Stomach (tissue), 9 donors: ENCODE data around the gene JAK1. TPM values are rescaled to one million over a fixed set of nuclear protein-coding genes. Genes with fewer than 3 reads are reported as not detected.
A peak's percentile ranks its signal among the peaks of the same experiment; 100 is the strongest.

Experiments used
- DNase-seq, 2 donors: peaks; one replicate each; pipeline versions ENCODE4 v3.0.0 to v3.0.0-alpha.2; 2013 to 2019
- H3K27ac ChIP-seq, 5 donors: fragments of 200-600 bp in 4 of 5; sonication (generic) in 4 of 5; one replicate each; pipeline ENCODE4 v1.5.1; 2013 to 2019; ENCODE audit warnings: mild to moderate bottlenecking in 1 of 5, moderate library complexity in 1 of 5
- H3K27me3 ChIP-seq, 3 donors: fragments of 200-600 bp; sonication (generic); one replicate each; pipeline ENCODE4 v1.5.1; 2017 to 2019; ENCODE audit warnings: mixed run types in 1 of 3
- H3K36me3 ChIP-seq, 4 donors: fragments of 200-600 bp; sonication (generic); 1 replicate in 3 of 4; 2 replicates in 1 of 4; pipeline ENCODE4 v1.5.1; 2016 to 2019
- H3K4me1 ChIP-seq, 4 donors: fragments of 200-600 bp; sonication (generic); one replicate each; pipeline ENCODE4 v1.5.1; 2016 to 2019
- H3K4me3 ChIP-seq, 4 donors: fragments of 200-600 bp; sonication (generic) in 3 of 4; one replicate each; pipeline ENCODE4 v1.5.1; 2016 to 2019; ENCODE audit warnings: mild to moderate bottlenecking in 1 of 4
- H3K9me3 ChIP-seq, 4 donors: fragments of 200-600 bp; sonication (generic); one replicate each; pipeline ENCODE4 v1.5.1; 2016 to 2019
- EP300 ChIP-seq: sonication (generic); formaldehyde crosslinking; IDR thresholded peaks from one replicate; pipeline ENCODE4 v1.6.1; 2017; ENCODE audit warnings: antibody characterized with exemption
- POLR2A ChIP-seq, 4 donors: fragments of 450-650 bp; IDR thresholded peaks; one replicate each; pipeline ENCODE4 v1.6.1; 2016; ENCODE audit warnings: antibody characterized with exemption in 4 of 4, control low read depth in 2 of 4, mild to moderate bottlenecking in 1 of 4, moderate library complexity in 1 of 4
- POLR2AphosphoS5 ChIP-seq, 3 donors: sonication (generic); formaldehyde crosslinking; IDR thresholded peaks; one replicate each; pipeline ENCODE4 v1.6.1; 2016; ENCODE audit warnings: antibody characterized with exemption in 3 of 3
- WGBS, 5 donors: extraction: QIAGEN DNeasy Blood & Tissue Kit in 3 of 5; methylation state at CpG; one replicate each; pipeline versions ENCODE4 v1.1.5 to v1.1.7; 2013 to 2018; 5-methylcytosine and 5-hydroxymethylcytosine counted together
- intact Hi-C: fragments of 100-400 bp; cut with DNase I; formaldehyde crosslinking; loops from one replicate; pipeline ENCODE4 v1.15.1; 2023; ENCODE audit warnings: low total_unique reads
- polyA plus RNA-seq, 3 donors: library from polyadenylated mRNA; stranded (reverse); fragments of 200-250 nt; gene quantifications; one replicate each; pipeline ENCODE4 v1.2.3, GENCODE V29; 2013
- total RNA-seq, 5 donors: library from RNA; depleted of rRNA; stranded (reverse); fragments of >200 nt; gene quantifications; one replicate each; pipeline versions ENCODE4 v1.1.0 to v1.2.3, GENCODE V29; 2014 to 2016
- TF ChIP-seq, protein P1 (sequence below), 7 experiments: fragments of 450-650 bp in 4 of 7; fragments of 200-600 bp in 3 of 7; sonication (generic) in 3 of 7; IDR thresholded peaks; one replicate each; pipeline ENCODE4 v1.5.1; 2016 to 2019; ENCODE audit warnings: antibody characterized with exemption in 7 of 7, control low read depth in 2 of 7, mild to moderate bottlenecking in 1 of 7
- donor health status: healthy with polysubstance abuse.
- donor health status: Bipolar disorder and iron deficiency.
- donor health status: healthy.

The JAK1 gene
- total and polyA plus RNA-seq, 8 donors: 21.3 to 149 (median 77.7) TPM

DNA sequence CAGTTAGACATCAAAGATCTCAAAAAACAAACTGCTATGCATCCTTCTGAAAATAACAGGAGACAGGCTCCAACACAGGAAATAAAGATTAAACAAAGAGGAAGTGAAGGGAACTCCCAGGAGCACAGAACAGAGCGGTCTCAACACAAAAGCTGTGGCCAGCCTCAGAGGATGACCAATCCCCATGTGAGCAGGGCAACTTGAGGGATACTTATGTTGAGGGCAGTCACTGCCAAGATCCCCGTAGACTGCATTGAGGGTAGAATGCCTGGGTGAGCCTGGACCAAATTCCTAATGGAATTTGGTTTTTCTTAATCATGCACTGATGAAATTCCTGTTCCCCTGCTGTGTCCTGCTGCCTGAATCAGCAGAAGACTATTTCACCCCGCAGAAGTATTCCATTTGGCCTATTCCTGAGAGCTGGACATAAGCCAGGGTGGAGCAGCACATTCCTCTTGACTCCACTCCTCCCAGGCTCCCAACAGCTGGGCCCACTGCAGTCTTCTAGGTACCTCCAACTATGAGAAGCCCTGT lies 49.0 kb downstream of the JAK1 start:
- 34 to 46% (median 38%) methylated on average over 3 of the region's 3 CpGs for WGBS, 5 donors
- no peak overlapping the region for H3K4me3 ChIP-seq
- peak overlapping the region; percentile 63 to 78 (median 73) for H3K27ac ChIP-seq

DNA sequence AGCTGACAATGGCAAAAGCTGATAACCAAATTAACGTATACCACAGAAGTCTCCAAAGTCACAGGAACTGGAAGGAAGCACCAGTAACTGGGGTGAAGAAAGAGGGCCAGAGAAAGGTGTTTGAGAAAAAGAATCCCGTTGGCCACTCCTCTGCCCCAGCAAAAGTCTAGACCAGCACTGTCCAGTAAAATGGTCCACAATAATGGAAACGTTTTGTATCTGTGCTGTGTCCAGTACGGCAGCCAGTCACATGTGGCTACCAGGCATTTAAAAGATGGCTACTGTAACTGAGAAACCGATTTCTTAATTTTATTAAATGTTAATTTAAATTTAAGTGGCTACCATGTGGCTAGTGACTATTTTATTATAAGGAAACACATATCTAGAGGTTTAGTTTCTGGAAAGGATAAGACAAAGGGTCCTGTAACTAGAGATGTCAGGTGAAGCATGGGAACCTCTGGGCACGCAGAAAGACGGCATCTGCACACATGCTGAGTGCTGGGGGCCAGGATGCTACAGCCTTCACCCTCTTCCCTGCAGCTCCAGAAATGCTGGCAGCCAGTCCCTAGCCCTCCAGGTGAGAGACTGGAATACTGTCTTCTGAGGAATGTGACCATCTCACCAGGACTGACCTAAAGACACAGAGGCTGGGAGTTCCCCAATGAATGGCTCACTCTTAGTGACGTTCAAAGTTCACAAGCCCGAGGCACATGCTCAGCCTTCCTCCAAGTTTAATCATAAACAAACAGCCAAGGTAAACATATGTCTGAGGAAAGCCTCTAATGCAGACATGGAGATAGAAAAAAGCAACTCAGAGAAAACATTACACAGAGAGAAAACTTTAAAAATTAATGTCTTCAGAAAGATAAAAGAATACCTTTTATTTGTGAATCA lies 50.7 kb downstream of the JAK1 start:
- H3K9me3 ChIP-seq: no peaks in the 10 kb centered on the region
- WGBS, 5 donors: 39 to 56% (median 51%) methylated on average over 9 of the region's 9 CpGs
- H3K27ac ChIP-seq: peak overlapping the region; percentile 23 to 85 (median 76)
- intact Hi-C loops: no loop called here
- no peaks in the 10 kb centered on the region for H3K27me3 ChIP-seq
- no peak overlapping the region for H3K4me3 ChIP-seq
- no peak for TF ChIP-seq EP300
- peak in 2 of 3 donors; percentile 29 to 61 for TF ChIP-seq POLR2AphosphoS5 (IDR thresholded peaks at IDR 0.05)
- TF ChIP-seq, protein P1, sequence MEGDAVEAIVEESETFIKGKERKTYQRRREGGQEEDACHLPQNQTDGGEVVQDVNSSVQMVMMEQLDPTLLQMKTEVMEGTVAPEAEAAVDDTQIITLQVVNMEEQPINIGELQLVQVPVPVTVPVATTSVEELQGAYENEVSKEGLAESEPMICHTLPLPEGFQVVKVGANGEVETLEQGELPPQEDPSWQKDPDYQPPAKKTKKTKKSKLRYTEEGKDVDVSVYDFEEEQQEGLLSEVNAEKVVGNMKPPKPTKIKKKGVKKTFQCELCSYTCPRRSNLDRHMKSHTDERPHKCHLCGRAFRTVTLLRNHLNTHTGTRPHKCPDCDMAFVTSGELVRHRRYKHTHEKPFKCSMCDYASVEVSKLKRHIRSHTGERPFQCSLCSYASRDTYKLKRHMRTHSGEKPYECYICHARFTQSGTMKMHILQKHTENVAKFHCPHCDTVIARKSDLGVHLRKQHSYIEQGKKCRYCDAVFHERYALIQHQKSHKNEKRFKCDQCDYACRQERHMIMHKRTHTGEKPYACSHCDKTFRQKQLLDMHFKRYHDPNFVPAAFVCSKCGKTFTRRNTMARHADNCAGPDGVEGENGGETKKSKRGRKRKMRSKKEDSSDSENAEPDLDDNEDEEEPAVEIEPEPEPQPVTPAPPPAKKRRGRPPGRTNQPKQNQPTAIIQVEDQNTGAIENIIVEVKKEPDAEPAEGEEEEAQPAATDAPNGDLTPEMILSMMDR (IDR thresholded peaks at IDR 0.05): no peak
- no peak for TF ChIP-seq POLR2A (IDR thresholded peaks at IDR 0.05)
- DNase-seq: peak; percentile 63 to 89
- H3K36me3 ChIP-seq: no peaks in the 10 kb centered on the region
- H3K4me1 ChIP-seq: peaks cover 45 to 87% (median 66%) of the 10 kb centered on the region in 4 donors

More for the DNA sequence above, 49.0 kb downstream of the JAK1 start:
- Histone ChIP-seq H3K4me1 (peaks cover 54 to 89% (median 75%) of the 10 kb centered on the region in 4 donors), H3K9me3 (no peaks in the 10 kb centered on the region), H3K36me3 (no peaks in the 10 kb centered on the region), H3K27me3 (no peaks in the 10 kb centered on the region)
- DNase-seq: peak; percentile 48 to 59
- intact Hi-C loops: no loop called here
- TF ChIP-seq POLR2AphosphoS5 (IDR thresholded peaks at IDR 0.05) (peak in 1 of 3 donors; percentile 64), EP300 (no peak), POLR2A (IDR thresholded peaks at IDR 0.05) (no peak)
- TF ChIP-seq, protein P1 (IDR thresholded peaks at IDR 0.05): no peak

DNA sequence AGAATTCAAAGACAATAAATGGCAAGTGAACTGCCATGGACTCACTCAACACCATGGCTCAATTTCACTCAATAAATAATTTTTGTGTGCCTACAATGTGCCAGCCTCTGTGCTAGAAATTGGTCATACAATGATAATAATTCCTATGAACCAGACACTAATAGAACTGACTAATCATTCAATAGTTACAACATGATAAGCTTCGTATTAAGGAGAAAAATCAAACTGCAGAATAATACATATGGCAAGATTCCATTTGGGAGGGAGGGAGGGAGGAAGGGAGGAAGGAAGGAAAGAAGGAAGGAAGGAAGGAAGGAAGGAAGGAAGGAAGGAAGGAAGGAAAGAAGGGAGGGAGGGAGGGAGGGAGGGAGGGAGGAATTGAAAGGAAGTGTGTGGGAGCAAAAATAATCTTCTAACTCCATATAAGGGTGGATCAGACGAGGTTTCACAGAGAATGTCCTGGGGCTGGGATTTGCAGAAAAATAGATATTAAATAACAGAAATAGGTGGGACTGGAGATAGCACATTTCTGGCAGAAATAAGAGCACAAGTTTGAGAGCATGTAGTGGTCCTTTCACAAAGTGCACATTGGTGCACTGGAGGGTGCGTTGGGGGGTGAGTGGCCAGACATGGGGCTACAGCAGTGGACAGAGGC lies 52.9 kb downstream of the JAK1 start:
- DNase-seq: no peak
- Histone ChIP-seq H3K27me3 (no peaks in the 10 kb centered on the region), H3K36me3 (no peaks in the 10 kb centered on the region), H3K9me3 (no peaks in the 10 kb centered on the region), H3K27ac (no peak overlapping the region), H3K4me1 (peaks cover 45 to 87% (median 67%) of the 10 kb centered on the region in 4 donors), H3K4me3 (no peak overlapping the region)
- 58 to 79% (median 64%) methylated on average over 3 of the region's 3 CpGs for WGBS, 5 donors
- intact Hi-C loops: no loop called here
- TF ChIP-seq POLR2AphosphoS5 (IDR thresholded peaks at IDR 0.05): no peak
- no peak for TF ChIP-seq POLR2A (IDR thresholded peaks at IDR 0.05)
- no peak for TF ChIP-seq EP300
- TF ChIP-seq, protein P1 (IDR thresholded peaks at IDR 0.05): no peak

DNA sequence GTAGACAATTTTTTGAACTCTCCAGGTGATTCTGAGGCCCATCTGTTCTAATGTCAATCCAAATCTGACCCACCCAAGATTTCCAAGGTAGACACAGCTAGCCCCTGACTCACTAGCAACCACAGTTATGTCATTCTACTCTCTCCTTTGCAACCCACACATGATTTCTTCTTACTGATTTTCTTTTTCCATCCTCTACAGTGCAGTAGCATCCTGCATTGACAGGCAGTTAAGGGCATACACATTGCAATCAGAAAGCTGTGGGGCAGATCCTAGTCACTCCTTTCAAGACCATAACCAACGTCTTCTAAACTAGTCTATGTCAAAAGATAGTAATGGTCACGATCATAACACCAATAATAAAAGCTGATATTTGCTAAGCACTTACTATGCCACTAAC lies 54.2 kb downstream of the JAK1 start:
- intact Hi-C loops: no loop called here
- 53 to 81% (median 67%) methylated on average over 2 of the region's 2 CpGs for WGBS, 5 donors
- peaks cover 33 to 87% (median 60%) of the 10 kb centered on the region in 4 donors for H3K4me1 ChIP-seq
- H3K27ac ChIP-seq: no peak overlapping the region
- TF ChIP-seq POLR2A (IDR thresholded peaks at IDR 0.05) (no peak), EP300 (no peak), POLR2AphosphoS5 (IDR thresholded peaks at IDR 0.05) (no peak)
- TF ChIP-seq, protein P1 (IDR thresholded peaks at IDR 0.05): no peak
- H3K9me3 ChIP-seq: no peaks in the 10 kb centered on the region
- H3K27me3 ChIP-seq: no peaks in the 10 kb centered on the region
- no peak overlapping the region for H3K4me3 ChIP-seq
- no peaks in the 10 kb centered on the region for H3K36me3 ChIP-seq
- DNase-seq: no peak
